GM12864 (cell line): ENCODE measurements around the gene TOM1L2.

Source experiments
- DNase-seq: peaks from one replicate; pipeline ENCODE4 v3.0.0-alpha.2; 2011; ENCODE audit warnings: low read depth
- H3K4me3 ChIP-seq: 2 replicates; pipeline ENCODE4 v1.5.1; 2011; ENCODE audit warnings: mild to moderate bottlenecking, low read depth, low read length, control low read depth
- TF ChIP-seq, protein P1 (sequence below): IDR thresholded peaks from 2 replicates; pipeline ENCODE4 v1.5.1; 2011; ENCODE audit warnings: low read depth, mild to moderate bottlenecking, moderate library complexity, low read length, control low read depth, inconsistent platforms; ENCODE audit errors: missing control alignments

The TOM1L2 gene

DNA sequence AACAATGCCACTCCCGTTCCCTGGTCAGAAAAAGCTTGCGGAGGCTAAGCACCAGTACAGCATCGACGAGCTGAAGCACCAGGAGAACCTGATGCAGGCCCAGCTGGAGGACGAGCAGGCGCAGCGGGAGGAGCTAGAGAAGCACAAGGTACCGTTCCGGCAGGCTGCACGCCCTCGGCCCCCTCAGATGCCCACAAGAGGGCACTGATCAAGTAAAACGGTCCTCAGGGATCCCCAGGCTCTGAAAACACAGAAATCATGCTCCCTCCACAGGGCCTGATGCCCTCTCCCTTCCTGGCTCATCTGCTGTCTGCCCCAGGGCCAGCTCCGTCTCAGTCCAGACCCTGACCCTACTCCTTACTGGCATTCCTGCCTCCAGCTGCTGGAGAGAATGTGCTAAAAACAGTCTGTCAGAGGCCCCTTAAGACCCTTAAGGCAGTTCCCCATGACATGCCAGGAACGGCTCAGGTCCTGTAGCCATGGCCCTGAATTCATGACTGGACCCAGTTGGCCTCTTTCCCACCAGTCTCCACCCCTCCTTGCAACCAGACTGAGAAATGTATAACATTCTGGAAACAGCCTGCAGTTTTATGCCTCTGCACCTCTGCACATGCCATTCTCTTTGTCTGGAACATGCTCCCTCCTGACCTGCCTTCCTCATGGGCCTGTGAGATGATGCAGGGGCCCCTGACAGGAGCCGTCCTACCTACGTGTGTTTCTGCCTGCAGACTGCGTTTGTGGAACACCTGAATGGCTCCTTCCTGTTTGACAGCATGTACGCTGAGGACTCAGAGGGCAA is 22.3 kb upstream of the TOM1L2 start:
- DNase-seq: no peak
- no peak overlapping the region for H3K4me3 ChIP-seq
- TF ChIP-seq, protein P1, sequence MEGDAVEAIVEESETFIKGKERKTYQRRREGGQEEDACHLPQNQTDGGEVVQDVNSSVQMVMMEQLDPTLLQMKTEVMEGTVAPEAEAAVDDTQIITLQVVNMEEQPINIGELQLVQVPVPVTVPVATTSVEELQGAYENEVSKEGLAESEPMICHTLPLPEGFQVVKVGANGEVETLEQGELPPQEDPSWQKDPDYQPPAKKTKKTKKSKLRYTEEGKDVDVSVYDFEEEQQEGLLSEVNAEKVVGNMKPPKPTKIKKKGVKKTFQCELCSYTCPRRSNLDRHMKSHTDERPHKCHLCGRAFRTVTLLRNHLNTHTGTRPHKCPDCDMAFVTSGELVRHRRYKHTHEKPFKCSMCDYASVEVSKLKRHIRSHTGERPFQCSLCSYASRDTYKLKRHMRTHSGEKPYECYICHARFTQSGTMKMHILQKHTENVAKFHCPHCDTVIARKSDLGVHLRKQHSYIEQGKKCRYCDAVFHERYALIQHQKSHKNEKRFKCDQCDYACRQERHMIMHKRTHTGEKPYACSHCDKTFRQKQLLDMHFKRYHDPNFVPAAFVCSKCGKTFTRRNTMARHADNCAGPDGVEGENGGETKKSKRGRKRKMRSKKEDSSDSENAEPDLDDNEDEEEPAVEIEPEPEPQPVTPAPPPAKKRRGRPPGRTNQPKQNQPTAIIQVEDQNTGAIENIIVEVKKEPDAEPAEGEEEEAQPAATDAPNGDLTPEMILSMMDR: peak; percentile 40

DNA sequence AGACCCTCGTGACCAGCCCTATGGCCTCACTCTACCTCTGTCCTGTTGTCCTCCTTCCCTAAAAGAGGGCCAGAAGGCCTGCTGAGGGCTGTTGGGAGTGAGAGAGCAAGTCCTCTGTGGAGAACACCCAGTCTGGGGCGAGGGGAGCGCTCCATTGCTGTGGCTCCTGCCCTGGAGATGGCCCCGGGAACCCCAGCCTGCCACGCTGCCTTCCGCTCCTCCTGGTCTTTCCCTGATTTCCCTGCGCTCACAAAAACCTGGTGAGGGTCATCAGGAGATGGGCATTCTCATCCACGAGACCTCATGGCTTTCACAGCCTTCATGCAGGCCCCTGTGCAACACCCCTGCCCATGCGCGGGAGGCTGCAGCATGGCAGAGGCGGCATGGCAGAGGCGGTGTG is 21.7 kb upstream of the TOM1L2 start:
- no peak for DNase-seq
- H3K4me3 ChIP-seq: no peak overlapping the region
- TF ChIP-seq, protein P1: no peak

DNA sequence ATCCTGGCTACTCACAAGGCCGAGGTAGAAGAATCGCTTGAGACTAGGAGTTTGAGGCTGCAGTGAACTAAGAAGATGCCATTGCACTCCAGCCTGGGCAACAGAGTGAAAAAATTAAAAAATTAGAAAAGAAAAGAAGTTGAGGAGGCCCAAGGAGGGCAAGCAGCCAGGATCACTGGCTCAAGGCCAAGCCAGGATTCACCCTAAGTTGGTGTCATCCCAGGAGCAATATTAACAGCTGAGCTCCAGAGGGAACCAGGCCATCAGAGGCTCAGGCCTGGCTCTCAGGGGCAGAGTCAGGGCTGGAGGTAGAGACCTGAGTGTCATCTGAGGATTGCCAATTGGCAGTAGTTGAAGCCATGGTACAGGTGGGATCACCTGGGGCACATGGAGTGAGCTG is 21.2 kb upstream of the TOM1L2 start:
- DNase-seq: no peak
- no peak overlapping the region for H3K4me3 ChIP-seq
- TF ChIP-seq, protein P1: no peak

DNA sequence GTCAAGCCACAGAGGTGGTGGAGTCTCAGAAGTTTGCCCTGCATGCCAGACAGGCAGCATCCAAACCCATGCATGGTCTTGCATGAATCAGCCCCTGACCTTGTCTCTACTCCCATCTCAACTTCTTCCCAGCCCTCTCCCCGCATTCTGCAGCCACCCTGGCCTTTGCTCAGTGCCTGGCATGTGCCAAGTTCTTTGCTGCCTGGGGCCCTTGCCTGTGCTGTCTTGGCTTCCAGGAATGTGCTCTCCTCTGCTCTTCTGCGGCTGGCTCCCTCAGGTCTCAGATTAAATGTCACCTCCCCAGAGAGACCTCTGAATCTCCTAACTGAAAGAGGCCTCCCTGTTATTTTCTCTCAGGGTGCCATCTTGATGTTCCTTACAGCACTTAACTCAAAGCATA is 18.1 kb upstream of the TOM1L2 start:
- TF ChIP-seq, protein P1: no peak
- DNase-seq: no peak
- no peak overlapping the region for H3K4me3 ChIP-seq

DNA sequence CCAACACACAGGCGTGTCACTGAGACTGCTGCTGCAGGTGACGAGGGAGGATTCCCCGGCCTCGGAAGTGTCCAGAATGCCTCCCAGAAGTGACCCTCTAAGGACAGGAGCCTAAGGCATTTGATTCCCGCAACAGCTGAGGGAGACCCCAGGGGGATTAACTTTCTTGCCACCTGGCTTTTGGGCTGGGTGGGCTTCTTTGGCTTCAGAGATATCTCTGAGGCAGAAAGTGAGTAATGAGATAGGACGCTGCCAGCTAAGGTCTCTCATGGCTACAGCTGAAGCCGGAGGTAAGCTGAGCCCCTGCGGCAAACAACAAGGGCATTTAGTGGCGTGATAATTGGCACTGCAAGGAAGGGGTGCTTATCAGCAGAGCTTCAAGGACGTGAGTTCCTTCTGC is 17.4 kb upstream of the TOM1L2 start:
- DNase-seq: no peak
- H3K4me3 ChIP-seq: no peak overlapping the region
- TF ChIP-seq, protein P1: no peak

DNA sequence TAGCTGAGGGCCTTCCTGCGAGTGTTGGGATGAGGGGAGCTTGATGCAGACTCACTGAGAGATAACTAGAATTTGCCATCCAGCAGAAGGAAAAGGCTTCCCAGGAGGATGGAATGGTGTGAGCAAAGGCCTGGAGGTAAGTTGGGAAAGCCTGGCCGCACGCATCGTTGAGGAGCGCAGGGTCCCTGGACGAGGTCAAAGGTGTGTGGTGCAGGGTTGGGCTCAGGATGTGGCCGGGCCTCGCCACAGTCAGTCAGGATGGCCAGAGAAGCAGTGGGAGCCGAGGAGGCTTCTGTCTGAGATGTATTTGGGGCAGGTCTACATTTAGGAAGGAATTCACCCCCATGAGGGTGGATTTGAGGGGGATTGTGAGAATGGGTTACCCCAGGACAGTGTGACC is 16.9 kb upstream of the TOM1L2 start:
- H3K4me3 ChIP-seq: no peak overlapping the region
- TF ChIP-seq, protein P1: no peak

DNA sequence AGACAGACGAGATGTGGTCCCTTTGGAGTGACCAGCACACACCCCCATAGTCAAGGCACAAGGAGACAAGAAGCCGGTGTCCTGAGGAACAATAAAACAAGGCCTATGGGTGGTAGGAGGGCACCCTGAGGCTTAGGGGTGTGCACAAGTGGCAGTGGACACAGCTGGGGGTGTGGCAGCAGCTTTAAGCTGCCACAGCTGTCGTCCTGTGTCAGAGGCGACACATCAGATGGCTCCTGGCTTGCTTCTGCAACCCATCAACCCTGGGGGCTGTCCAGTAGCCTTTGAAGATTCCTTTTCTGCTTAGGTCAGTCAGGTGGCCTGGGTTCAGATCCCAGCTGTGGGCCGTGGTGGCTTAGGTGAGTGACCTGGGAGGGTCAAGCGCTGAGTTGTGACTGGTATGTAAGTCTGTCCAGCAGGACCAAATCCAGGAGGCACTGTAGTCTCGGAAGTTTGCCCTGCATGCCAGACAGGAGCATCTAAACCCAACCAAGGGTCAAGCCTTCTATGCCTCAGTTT is 16.3 kb upstream of the TOM1L2 start:
- no peak overlapping the region for H3K4me3 ChIP-seq
- TF ChIP-seq, protein P1: no peak
- DNase-seq: no peak

More for the DNA sequence above, 16.9 kb upstream of the TOM1L2 start:
- no peak for DNase-seq
